GM21825 (cell line): Measurements from ENCODE around the gene ELOVL2.
"Not testable (repeated sequence)": the region's sequence is repeated elsewhere in the genome, so short reads cannot be mapped to it uniquely, and the experiment has no call there.

Experiments
- ATAC-seq: cut with Tn5 transposase; IDR thresholded peaks from one replicate; pipeline ENCODE4 v1.9.1; 2021; ENCODE audit warnings: mild to moderate bottlenecking, moderate library complexity; ENCODE audit not compliant: unreplicated experiment

Gene ELOVL2

DNA sequence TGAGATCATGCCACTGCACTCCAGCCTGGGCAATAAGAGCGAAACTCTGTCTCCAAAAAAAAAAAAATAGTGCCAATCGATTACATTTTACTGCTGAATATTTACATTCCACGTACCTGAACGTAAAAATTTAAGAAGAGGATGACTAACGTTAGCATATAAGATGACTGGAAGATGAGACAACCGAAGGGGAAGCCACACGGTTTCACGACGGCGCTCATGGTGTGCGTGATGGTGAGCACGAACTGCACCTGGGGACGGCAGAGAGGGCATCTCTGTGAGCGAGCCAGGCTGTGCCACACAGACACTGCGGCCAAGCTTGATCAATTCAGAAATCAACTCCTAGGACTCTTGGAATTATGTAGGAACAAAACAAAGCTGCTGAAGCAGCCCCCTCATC, 54.5 kb downstream of the ELOVL2 start:
- ATAC-seq: no peak

DNA sequence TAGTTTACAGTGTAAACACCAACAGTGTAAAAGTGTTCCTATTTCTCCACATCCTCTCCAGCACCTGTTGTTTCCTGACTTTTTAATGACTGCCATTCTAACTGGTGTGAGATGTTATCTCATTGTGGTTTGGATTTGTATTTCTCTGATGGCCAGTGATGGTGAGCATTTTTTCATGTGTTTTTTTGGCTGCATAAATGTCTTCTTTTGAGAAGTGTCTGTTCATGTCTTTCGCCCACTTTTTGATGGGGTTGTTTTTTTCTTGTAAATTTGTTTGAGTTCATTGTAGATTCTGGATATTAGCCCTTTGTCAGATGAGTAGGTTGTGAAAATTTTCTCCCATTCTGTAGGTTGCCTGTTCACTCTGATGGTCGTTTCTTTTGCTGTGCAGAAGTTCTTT, 59.1 kb downstream of the ELOVL2 start:
- not testable (repeated sequence) for ATAC-seq

DNA sequence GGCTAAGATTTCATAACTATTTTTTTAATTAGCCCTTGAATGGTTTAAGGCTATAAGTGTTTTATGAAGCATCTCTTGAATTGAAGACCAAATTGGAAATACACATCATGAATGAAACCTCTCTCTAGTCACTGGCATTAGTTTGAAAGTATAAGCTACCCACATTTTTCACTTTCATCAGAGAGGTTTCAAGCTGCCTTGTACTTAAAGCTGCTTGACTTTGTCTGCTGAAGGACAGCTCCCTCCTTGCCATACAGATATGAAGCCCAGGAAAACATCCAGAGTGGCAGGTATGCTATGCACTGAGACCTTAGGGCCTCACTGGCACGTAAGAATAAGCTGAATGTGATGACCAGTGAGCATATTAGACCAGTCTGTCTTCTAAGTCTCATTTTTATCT, 62.7 kb downstream of the ELOVL2 start:
- ATAC-seq: no peak

DNA sequence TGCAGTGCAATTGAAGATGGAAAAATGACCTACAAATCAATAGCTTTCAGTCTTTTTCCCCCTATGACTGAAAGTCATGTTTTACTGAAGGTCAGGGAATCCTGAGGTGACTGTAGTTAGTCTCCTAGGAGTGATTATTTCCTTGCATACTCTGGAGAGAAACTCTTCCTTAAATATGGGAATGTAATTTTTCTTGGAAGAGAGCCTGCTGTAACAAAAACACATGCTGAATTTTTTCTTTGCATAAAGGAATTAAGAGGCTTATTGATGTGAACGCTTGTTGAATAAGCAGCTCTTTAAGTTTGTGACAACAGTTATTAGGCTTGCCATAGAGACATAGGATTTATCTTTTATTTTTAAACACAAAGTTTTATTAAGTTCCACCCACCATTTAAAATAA, 64.5 kb downstream of the ELOVL2 start:
- no peak for ATAC-seq

DNA sequence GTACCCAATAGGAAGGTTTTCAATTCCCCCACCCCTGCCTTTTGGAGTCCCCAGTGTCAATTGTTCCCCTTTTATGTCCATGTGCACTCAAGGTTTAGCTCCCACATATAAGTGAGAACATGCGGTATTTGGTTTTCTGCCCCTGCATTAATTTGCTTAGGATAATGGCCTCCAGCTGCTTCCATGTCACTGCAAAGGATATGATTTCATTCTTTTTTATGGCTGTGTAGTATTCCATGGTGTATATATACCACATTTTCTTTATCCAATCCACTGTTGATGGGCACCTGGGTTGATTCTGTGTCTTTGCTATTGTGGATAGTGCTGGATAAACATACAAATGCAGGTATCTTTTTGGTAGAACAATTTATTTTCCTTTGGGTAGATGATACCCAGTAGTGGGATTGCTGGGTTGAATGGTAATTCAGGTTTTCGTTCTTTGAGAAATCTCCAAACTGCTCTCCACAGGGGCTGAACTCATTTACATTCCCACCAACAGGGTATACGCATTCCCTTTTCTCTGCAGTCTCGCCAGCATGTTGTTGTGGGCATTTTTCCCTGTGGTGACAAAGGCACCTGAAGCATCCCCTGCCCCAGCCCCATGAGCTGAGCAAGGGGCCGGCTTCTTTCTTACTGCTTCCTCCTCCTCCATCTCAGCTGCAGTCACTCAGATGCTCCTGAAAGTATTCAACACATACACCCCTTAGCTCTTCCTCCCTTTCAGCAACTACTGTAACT, 66.7 kb downstream of the ELOVL2 start:
- no peak for ATAC-seq

DNA sequence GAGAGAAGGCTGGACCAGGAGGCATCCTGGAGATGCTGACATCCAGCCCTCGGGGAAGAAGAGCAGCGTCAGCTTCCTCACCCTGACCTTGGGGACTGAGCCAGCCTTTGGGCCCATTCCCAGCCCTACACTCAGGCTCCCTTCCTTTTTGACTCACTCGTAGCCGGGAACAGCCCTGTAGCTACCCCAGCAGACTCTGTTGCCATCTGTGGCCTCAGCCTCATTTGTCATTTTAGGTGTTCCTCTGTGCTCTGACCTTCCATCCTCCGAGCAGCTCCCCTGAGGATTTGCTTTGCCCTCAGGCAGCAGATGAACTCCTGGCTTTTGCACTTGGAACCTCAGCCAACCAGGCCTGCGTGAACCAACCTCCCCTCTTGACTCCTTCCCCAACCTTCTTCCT, 67.5 kb downstream of the ELOVL2 start:
- ATAC-seq: no peak

DNA sequence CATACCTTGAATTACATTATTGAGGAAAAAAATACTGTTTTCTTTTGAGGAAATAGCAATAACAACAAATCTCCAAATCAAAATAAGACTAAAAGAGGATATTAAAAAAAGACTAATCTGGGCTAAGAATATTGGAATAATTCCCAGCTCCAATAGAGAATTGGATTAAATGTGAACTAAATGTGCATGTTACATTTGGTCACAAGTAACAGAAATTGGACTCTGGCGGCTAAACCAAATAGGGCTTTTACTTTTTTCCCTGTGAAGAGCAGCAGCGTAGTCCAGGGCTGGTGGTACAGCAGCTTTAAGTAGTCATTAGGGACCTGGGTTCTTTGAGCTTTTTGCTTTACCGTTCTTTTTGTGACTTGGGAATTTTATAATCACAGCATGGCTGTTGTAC, 71.9 kb downstream of the ELOVL2 start:
- no peak for ATAC-seq

DNA sequence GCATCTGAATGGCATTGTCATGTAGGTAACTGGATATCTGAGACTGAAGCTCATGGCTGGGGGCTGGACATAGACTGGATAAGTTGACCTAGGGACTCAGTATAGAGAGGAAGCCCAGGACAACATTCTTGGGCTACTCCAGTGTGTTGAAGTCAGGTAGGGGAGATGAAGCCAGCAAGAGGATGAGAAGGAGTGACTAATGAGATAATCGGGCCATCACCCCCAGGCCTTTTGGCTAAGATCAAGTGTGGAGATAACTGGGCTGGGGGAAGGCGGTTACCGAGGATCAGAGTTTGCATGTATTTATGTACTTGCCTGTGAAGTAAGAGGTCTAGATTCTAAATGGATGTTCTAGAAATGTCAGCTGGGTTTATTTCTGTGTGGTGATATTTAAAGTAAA, 73.4 kb downstream of the ELOVL2 start:
- ATAC-seq: no peak

DNA sequence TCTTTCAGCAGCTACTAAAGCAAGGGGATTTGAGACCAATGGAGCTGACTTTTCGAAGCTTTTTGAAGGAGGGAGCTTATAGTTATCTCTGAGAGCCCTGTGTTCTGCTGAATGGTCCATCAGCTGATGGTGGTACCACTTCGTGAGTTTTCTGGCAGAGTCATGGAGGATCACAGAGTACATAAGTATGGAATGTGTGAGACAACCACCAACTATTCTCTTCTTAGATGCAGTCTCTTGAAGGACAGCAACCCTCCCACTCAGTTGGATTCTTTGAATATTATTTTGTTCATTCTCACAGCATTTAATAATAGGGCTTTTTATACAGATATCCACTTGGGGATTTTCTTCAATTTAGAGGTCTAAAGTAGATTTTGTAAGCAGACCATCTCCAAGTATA, 75.3 kb downstream of the ELOVL2 start:
- ATAC-seq: no peak

DNA sequence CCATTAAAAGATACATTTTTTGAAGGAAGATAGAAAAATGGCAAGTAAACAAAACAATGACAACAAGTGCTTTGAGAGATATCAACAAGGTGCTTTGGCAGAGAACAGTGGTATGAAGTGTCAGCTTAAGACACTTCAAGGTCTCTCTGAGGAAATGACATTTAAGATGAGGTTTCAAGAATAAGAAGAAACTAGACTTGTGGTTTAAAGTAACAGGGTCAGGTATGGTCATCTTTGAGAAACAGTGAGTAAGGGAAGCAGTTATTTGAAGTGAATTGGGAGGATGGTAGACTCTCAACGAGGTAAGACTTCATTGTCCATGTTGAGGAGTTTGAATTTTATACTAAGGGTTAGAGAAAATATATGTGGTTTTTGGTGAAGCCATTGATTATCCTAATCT, 79.4 kb downstream of the ELOVL2 start:
- peak; percentile 84 for ATAC-seq

DNA sequence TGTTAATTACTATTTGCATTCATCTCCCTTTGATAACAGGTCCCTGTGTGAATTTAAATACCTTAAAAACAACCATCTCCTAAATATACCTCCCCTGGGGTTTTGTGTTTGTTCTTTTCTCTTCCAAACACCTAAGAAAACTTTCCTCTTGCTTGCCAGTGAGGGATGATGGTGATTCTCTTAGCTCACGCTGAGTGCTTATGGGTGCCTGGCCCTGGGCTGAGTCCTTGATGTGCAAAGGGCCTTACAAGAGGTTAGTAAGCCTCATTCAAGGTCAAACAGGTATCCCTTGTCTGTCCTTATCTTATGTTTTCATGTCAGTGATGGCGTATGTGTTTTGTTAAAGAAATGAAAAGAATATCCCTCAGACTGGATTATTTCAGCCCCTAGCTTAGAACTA, 81.0 kb downstream of the ELOVL2 start:
- no peak for ATAC-seq

DNA sequence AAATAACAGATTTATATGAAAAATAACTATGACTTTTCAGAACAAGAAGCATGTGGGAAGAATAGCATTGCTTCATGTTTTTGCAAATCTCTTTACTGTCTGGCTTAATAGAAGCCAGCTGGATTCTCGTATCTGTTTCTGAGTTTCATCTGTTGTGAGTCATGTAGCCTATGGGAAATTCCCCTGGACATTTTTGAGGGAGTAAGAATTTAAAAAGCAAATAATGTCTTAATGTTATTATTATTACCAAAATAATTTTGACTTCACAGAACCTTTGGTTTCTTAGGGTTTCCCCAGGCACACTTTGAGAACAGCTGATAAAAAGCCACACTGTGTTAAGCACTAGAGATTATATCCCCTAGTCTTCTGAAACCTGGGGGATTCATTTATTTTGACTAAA, 81.4 kb downstream of the ELOVL2 start:
- peak; percentile 51 for ATAC-seq

DNA sequence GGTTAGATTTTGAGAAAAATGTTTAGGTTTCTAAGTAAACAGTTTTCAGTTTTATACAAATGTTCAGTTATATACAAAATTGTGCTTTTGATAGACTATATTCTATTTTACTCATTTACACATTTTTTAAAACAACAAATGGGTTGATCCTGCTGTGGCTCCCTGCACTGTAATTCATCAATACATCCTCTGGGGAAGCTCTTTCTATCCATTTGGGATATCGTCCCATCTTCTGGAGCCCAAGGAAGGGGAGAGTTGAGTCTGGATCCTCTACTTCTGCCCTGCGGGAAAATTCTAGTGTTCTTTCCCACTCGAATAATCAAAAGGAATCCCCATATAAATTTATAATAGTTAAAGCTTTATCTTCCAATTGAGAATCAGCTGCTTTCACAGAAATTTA, 82.3 kb downstream of the ELOVL2 start:
- ATAC-seq: no peak

DNA sequence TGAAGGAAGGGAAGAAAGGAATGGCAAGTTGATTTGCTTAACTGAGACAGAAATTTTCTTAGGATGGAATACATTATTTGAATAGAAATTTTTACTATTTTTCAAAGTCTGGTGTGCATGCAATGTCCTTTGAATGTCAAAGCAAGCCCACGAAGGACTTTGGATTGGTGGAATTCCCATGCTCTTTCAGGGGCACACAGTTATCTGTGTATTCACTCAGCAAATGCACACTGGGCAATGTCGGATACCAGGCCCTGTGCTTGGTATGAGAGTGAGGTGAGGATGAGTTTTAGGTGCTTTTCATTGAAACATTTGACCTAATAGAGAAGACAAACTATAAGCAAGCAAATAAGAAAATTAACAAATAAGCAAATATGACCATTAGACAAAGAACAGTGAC, 83.9 kb downstream of the ELOVL2 start:
- no peak for ATAC-seq

DNA sequence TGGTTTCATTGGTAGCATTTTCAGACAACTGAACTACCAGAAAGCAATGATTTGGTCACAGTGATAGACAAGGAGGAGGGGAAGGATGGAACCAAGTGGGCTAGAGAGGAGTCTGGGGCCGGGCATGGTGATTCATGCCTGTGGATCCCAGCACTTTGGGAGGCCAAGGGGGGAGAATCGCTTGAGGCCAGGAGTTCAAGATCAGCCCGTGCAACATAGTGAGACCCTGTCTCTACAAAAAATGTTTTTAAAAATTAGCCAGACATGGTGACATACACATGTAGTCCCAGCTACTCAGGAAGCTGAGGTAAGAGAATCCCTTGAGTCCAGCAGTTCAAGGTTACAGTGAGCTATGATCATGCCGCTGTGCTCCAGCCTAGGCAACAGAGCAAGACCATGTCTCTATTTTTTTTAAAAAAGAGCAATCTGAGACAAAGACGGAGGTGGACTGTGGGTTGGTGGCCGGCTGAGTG, 86.7 kb downstream of the ELOVL2 start:
- no peak for ATAC-seq

DNA sequence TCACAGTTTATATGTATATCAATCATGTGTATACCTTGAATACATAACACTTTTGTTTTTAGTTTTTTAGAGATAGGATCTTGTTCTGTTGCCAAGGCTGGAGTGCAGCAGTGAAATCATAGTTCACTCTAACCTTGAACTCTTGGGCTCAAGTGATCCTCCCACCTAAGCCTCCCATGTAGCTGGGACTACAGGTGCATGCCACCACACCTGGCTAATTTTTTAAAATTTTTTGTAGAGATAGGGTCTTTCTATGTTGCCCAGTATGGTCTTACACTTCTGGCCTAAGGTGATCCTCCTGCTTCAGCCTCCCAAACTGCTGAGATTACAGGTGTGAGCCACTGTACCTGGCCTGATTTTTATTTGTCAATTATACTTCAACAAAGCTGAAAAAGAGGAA, 87.3 kb downstream of the ELOVL2 start:
- no peak for ATAC-seq

DNA sequence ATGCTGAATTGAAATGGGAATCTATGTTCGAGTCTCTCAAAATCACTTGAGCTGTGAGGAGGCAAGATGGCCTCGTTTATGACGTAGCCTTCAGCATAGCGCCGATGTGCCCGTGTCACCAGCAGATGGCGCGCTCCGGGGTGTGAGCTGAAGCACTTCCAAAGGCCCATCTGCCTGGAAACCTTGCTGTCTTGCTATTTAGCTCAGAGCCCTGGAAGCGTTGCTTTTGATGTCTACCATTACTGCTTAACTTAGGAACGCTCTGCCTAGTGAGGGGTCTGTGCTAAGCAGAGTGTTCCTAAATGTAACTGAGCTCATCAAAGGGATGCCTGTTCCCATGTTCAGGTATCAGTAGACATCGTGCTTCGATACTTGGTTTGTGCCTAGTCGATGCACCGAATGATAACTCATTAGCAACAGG, 89.5 kb downstream of the ELOVL2 start:
- peak; percentile 88 for ATAC-seq

DNA sequence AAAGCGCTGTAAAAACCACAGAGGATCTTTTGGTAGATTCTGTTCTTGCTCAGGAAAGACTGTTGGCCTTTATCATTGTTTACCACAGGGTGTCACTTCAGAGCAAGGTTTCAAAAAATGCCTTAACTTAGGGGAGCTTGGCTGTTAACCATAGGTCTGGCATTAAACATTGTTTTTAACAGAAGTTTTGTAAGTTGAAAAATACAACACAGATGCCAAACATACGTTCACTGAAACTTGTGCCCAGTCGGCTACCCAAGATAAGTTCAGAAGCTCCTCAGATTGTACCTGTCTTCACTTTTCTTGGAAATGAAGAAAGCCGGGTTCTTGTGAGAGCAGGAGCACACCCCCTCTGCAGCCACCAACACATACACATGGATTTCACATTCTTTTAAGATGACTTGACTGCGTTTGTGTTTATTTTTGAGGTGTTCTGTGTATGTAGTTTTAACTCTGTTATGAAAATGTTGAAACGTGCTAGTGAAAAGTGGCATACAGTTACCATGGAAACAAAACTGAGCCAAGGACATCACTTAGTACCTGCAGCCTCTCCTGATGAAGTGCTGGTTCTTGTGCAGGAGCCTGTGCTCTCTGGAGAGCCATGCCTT, 92.3 kb downstream of the ELOVL2 start:
- ATAC-seq: no peak

DNA sequence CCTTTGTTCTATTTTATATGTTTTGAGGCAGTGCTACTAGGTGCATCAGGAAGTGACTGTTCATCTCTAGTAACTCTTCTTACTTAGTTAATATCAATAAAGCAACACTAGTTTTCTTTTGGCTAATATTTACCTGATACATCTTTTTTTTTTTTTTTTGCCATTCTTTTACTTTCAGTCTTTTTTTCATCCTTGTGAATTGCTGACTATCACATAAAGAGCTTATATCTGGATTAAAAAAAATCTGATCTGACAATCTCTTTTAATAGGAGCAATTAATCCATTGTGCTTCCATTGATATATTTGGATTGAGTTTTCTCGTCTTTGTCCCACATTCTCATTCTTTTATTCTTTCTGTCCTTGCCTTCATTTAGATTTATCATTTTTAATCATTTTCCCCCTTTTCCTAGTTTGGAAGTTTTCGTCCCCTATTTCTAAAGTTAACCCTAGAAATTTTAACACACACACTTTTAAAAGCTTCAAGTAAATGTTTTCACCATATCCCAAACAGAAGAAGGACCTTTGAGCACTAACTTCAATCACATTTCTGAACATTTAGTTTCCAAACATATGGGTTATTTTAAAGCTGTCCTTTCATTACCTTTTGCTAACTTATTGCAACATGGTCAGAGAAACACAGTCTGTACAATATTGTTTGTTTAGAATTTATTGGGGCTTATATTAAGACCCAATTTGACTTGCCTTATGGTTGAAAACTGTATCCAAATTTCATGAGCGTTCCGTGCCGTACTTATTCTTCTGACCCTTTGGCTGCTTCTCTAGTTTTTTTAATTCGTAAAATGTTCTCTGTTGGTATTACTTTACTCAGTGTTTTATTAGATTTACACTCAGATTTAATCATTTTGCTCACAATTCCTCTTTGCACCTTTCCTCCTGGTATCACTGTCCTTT, 94.3 kb downstream of the ELOVL2 start:
- ATAC-seq: no peak

DNA sequence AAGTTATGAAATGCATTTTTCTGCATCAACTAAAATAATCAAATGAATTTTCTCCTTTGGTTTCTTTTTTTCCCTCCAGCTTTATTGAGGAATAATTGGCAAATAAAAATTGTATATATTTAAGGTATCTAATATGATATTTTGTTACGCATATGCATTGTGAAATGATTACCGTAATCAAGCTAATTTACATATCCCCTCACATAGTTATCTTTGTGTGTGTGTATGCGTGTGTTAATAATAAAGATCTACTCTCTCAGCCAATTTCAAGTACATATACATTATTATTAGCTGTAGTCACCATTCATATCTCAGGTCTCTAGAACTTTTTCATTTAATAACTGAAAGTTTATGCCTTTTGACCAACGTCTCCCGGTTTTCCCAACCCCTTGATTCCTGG, 96.1 kb downstream of the ELOVL2 start:
- no peak for ATAC-seq

DNA sequence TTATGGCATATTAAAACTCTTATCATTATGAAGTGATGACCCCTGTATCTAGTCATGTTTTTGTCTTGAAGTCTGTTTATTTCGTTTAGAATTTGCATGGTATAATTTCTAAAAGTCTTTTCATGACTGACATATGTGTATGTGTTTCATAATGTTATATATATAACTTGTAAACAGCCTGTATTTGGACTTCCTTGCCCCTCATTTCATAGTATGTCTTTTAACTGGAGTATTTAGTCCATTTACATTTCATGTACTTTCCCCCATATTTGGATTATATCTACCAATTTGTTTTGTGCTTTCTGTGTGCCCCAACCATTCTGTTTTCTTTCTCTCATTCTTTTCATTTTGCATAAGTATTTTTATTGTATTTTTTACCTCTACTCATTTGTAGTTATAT, 98.3 kb downstream of the ELOVL2 start:
- ATAC-seq: no peak

DNA sequence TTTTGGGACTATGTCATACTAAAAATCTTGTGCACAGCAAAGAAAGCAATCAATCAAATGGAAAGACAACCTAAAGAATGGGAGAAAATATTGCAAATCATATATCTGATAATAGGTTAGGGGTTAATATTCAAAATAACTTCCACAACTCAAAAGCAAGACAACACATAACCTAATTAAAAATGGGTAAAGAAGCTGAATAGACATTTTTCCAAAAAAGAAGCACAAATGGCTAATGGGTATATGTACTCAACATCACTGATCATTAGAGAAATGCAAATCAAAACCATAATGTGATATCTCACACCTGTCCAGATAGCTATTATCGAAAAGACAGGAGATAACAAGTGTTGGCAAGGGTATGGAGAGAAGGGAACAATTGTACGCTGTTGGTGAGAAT, 104.3 kb downstream of the ELOVL2 start:
- ATAC-seq: no peak
